Uterus (tissue), 2 donors: ENCODE data around the gene POU2F1.

Source experiments
- CTCF ChIP-seq, 4 experiments: fragments of 200-600 bp in 2 of 4; fragments of 450-650 bp in 2 of 4; sonication (generic) in 2 of 4; IDR thresholded peaks; one replicate each; pipeline ENCODE4 v1.5.1; 2016 to 2019; ENCODE audit warnings: antibody characterized with exemption in 4 of 4, mild to moderate bottlenecking in 2 of 4, moderate library complexity in 1 of 4
- POLR2A ChIP-seq, 2 donors: fragments of 450-650 bp; IDR thresholded peaks; one replicate each; pipeline ENCODE4 v1.6.1; 2016; ENCODE audit warnings: antibody characterized with exemption in 2 of 2, mild to moderate bottlenecking in 1 of 2, moderate library complexity in 1 of 2

GRCh38 chr1:167375949-167376348 lies 155.3 kb downstream of the POU2F1 start:
- no peak for TF ChIP-seq CTCF (IDR thresholded peaks at IDR 0.05)
- no peak for TF ChIP-seq POLR2A (IDR thresholded peaks at IDR 0.05)
